Coronary artery (tissue), 2 donors: ENCODE results near the gene TRANK1.

Experiments
- DNase-seq: peaks from one replicate; pipeline ENCODE4 v3.0.0-alpha.2; 2017; ENCODE audit warnings: low spot score
- H3K27ac ChIP-seq, 2 donors: fragments of 200-600 bp; sonication (generic); one replicate each; pipeline ENCODE4 v1.5.1; 2016 to 2019
- H3K4me3 ChIP-seq: fragments of 200-600 bp; sonication (generic); 2 replicates; pipeline ENCODE4 v1.5.1; 2016; ENCODE audit warnings: mild to moderate bottlenecking, moderate library complexity
- TF ChIP-seq, protein P1 (sequence below): fragments of 200-600 bp; sonication (generic); IDR thresholded peaks from one replicate; pipeline ENCODE4 v1.5.1; 2019; ENCODE audit warnings: antibody characterized with exemption

TRANK1 gene

DNA sequence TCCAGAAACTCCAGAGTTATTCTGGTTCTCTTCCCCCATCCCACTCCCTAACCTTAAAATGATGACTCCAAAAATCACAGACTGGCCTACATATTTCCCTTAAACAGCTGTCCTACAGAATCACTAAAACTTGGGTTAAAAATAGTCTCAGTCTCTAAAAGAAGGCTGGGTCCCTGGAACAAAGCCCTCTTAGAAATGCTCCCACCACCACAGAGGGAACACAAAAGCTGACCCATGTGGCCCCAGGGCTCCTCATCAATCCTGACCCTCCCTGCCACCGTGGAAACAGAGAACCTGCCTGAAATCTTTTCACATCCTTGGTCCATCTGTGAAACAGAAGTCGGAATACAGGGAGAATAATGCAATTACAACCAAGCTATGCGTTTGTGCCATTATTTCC is 124.8 kb downstream of the TRANK1 start:
- TF ChIP-seq, protein P1, sequence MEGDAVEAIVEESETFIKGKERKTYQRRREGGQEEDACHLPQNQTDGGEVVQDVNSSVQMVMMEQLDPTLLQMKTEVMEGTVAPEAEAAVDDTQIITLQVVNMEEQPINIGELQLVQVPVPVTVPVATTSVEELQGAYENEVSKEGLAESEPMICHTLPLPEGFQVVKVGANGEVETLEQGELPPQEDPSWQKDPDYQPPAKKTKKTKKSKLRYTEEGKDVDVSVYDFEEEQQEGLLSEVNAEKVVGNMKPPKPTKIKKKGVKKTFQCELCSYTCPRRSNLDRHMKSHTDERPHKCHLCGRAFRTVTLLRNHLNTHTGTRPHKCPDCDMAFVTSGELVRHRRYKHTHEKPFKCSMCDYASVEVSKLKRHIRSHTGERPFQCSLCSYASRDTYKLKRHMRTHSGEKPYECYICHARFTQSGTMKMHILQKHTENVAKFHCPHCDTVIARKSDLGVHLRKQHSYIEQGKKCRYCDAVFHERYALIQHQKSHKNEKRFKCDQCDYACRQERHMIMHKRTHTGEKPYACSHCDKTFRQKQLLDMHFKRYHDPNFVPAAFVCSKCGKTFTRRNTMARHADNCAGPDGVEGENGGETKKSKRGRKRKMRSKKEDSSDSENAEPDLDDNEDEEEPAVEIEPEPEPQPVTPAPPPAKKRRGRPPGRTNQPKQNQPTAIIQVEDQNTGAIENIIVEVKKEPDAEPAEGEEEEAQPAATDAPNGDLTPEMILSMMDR: no peak

DNA sequence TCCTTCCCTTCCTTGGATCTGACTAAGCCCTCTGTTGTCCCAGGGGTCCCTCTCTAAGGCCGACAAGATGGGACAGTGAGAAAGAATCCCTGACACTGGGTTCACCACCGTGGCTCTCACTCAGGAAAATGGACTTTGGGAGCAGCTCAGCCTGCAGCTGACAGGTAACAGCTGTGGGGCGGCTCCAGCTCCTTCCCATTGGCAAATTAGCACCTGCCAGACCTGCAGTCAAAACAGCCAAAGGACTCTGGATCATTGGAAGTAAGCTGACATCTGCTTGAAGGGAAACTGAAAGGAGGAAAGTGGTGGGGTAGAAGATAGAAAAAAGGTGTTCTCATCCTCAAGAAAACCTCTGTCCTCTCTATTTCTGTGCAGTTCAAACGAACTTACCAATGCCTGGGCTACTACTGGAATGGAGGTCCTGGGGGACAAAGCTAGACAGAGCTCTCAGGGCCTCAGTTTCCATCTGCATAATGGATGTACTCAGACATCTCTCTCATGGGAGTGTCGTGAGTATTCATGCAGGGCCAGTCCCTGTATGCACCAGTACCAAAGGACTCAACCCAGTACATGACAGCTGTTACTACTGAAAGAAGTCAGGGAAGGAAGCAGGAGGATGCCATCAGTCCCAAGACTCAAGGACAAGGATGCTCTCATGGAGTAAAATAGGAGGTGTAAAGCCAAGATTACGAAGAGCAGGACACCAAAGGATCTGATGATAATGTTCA is 126.9 kb downstream of the TRANK1 start:
- DNase-seq: no peak
- TF ChIP-seq, protein P1: no peak
- H3K27ac ChIP-seq: no peak overlapping the region
- no peak overlapping the region for H3K4me3 ChIP-seq

More for the DNA sequence above, 124.8 kb downstream of the TRANK1 start:
- no peak for DNase-seq
- no peak overlapping the region for H3K27ac ChIP-seq
- no peak overlapping the region for H3K4me3 ChIP-seq

DNA sequence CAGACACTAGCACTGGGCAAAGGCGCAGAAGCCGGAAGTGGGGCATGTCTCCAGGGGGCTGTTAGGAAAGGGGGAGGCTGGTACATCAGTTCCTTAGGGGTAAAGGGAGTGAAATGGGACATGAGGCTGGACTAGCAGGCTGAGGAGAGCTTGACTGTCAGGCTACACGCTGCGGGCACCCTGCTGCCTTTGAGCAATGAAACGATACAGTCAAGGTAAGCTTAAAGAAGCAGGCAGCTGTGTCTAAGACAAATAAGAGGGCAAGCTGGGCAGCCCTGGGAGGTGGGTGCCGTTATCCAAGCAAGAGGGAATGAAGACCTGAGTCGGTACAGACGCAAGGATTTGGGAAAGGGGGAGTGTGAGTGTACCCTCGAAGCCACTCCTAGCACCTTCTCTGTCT is 129.5 kb downstream of the TRANK1 start:
- TF ChIP-seq, protein P1: no peak
- H3K4me3 ChIP-seq: no peak overlapping the region
- no peak for DNase-seq
- H3K27ac ChIP-seq: no peak overlapping the region

DNA sequence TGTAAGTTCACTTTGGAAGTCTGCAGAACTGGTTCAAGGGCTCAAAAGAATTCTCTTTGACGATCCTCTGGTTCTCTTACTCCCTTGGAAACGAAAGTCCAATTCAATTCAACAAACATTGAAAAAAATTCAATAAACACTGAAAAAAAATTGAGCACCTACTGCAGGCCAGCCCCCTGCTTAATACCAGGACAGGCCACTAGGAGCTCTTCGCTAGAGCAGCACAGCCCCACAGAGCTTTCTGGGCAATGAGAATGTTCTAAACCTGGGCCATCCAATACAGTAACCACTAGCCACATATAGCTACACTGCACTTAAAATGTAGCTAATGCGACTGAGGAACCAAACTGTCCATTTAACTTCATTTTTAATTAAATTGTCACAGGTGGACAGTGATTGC is 130.1 kb downstream of the TRANK1 start:
- no peak for DNase-seq
- Histone ChIP-seq H3K27ac (no peak overlapping the region), H3K4me3 (no peak overlapping the region)
- TF ChIP-seq, protein P1: no peak

DNA sequence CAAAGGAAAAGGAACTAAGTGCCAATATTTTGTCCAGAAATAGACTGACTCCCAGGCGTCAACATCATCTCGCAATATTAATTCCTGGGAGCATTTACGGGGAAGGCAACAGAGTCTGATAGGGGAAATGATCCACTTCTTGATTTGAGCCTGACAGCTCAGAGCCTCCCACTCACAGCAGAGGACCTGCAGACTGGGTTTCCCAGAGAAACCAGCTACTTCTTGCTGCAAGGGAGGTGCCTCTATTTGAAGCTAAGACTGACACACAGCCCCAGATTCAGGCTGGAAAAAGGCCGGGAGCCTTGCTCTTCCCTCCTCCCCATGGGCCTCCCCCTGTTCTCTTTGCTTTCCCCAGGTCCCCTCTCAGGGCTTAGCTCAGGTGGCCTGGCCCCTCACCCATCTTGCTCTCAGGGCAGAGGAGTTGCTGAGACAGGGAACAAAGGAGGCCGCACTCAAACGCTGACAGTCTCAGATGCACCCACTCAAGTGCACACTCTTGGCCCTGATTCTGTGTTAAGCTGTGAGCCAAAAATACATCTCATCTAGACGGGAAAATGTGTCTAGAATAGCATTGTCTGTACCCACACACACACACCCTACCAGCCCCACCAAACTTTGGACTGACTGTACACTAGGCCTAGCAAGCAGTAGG is 130.7 kb downstream of the TRANK1 start:
- Histone ChIP-seq H3K4me3 (no peak overlapping the region), H3K27ac (no peak overlapping the region)
- TF ChIP-seq, protein P1: no peak
- no peak for DNase-seq

DNA sequence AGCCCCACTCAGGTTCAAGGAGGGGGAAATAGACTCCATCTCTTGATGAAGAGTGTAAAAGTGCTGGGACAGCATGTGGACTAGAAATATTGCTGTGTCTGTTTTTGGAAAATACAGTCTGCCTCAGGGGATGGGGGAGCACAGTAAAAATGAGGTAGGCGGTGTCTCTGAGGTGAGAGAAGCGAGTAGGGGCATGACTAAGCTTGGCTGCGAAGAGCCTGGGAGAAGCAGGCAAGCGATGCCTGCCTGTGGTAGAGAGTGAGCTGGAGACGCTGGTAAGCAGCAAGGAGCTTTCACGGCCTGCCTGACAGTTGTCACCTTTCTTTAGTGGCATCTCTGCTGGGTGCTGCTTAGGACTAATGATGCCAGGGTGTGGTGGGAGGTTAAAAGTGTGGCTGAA is 131.5 kb downstream of the TRANK1 start:
- no peak for DNase-seq
- Histone ChIP-seq H3K4me3 (no peak overlapping the region), H3K27ac (no peak overlapping the region)
- TF ChIP-seq, protein P1: no peak

DNA sequence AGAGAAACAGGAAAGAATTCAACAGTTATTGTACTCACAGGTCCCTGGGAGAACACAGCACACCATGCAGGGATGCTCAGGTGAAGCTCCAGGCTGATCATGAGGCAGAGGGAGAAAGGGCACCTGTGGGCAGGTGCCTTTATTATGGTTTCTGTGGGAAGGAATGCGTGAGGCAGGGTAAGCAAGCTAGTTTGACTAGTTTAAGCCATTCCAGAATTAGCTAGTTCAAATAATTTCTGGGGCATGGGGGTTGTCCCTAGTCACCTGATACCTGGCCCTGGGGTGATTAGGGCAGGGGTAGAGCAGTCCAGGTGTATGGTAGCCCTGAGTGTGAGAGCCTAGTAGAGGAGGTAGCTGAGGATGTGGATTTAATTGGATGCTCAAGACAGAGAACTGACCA is 132.6 kb downstream of the TRANK1 start:
- H3K4me3 ChIP-seq: no peak overlapping the region
- no peak overlapping the region for H3K27ac ChIP-seq
- TF ChIP-seq, protein P1: no peak
- DNase-seq: no peak
